ENCODE data around the gene RBMS1. TPM values are rescaled to one million over a fixed set of nuclear protein-coding genes. Genes with fewer than 3 reads are reported as not detected.

RBMS1 gene
- total and polyA plus RNA-seq, 2 experiments from 2014 or later, result 55.5 to 94.8 TPM

- TF ChIP-seq REST (IDR thresholded peaks at IDR 0.05; ENCODE audit: unreplicated experiment) (no peak), CREB1 (CRISPR knock-in tag; IDR thresholded peaks at IDR 0.05; ENCODE audit: low read depth) (no peak), NANOG (IDR thresholded peaks at IDR 0.05; ENCODE audit: borderline replicate concordance) (no peak)
Observed at GRCh38 chr2:160228141-160228917, 265.3 kb downstream of the RBMS1 start (continued).

- Histone ChIP-seq H3K4me1 (ENCODE audit: insufficient read depth) (no peaks in the 10 kb centered on the region), H3K27ac (ENCODE audit: low read depth) (no peak overlapping the region), H4K20me1 (replicated peaks; ENCODE audit: insufficient read depth) (no peaks in the 10 kb centered on the region), H3K36me3 (ENCODE audit: insufficient read depth) (no peaks in the 10 kb centered on the region), H3K4me3 (no peak overlapping the region), H3K79me2 (replicated peaks; ENCODE audit: insufficient read depth) (no peaks in the 10 kb centered on the region), H3K4me2 (no peak overlapping the region), H2AFZ (no peak overlapping the region), H3K27me3 (ENCODE audit: insufficient read depth) (no peaks in the 10 kb centered on the region), H3K9me2 (ENCODE audit: insufficient read depth) (0 out of 2 replicates have a peak, but pooled peaks cover 7% of the 10 kb centered on the region), H3F3A (replicated peaks; ENCODE audit: low read depth) (no peaks in the 10 kb centered on the region)
- Mint-ChIP-seq H3K27me3 (ENCODE audit: insufficient read depth, low read depth, poor library complexity) (no peaks in the 10 kb centered on the region), H3K4me1 (peaks cover 4% of the 10 kb centered on the region), H3K9me3 (no peaks in the 10 kb centered on the region), H3K27ac (peak overlapping the region; percentile 6; the same call in 1 of the 2 replicates), H3K4me3 (no peak overlapping the region), H3K36me3 (ENCODE audit: low read depth) (no peaks in the 10 kb centered on the region)
- ATAC-seq, result no peak
- DNase-seq (ENCODE audit: low spot score), result no peak
- TF ChIP-seq ETS1 (IDR thresholded peaks at IDR 0.05) (no peak), JUNB (IDR thresholded peaks at IDR 0.05; ENCODE audit: unreplicated experiment) (no peak), REST (IDR thresholded peaks at IDR 0.05; ENCODE audit: unreplicated experiment) (no peak), EZH2 (IDR thresholded peaks at IDR 0.05; ENCODE audit: low read depth, unreplicated experiment) (no peak), ZNF462 (CRISPR knock-in tag; IDR thresholded peaks at IDR 0.05) (no peak), STAT1 (IDR thresholded peaks at IDR 0.05; ENCODE audit: unreplicated experiment) (no peak), CREB1 (CRISPR knock-in tag; IDR thresholded peaks at IDR 0.05; ENCODE audit: low read depth) (no peak)
Observed at GRCh38 chr2:160227293-160227915, 266.2 kb downstream of the RBMS1 start.

Data from GM23338 (cell line).